GM21529 (cell line): ENCODE results near the gene OR2G2.

ENCODE experiments used
- ATAC-seq: cut with Tn5 transposase; IDR thresholded peaks from one replicate; pipeline ENCODE4 v1.9.1; 2021; ENCODE audit not compliant: unreplicated experiment

The OR2G2 gene, protein sequence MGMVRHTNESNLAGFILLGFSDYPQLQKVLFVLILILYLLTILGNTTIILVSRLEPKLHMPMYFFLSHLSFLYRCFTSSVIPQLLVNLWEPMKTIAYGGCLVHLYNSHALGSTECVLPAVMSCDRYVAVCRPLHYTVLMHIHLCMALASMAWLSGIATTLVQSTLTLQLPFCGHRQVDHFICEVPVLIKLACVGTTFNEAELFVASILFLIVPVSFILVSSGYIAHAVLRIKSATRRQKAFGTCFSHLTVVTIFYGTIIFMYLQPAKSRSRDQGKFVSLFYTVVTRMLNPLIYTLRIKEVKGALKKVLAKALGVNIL

GRCh38 chr1:247588060-247588459 is at the start of gene OR2G2:
TSS of gene OR2G2 (plus strand) at chr1:247588360. CDS start at chr1:247588360, 0 bp downstream.
- no peak for ATAC-seq

- ATAC-seq = no peak
These were observed 49.6 kb upstream of the OR2G2 start for GRCh38 chr1:247538561-247538960.

DNA sequence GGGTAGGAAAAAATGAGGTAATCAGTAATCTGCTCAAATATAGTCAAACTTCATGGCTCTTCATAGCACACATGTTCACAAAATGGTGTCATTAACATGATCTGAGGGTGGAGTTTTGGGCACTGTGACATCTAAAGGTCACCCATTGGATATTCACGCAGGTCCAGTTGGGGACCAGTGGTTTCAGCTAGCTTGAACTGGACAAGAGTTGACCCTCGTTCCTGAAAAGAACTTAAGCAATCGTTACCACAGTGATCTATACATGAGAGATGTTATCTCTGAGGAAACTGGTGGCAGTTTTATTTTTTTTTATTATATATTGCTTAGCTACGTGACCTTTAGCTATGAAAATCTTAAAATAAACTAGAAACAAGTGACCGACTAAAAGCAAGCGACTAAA is 48.9 kb upstream of the OR2G2 start:
- ATAC-seq = no peak

DNA sequence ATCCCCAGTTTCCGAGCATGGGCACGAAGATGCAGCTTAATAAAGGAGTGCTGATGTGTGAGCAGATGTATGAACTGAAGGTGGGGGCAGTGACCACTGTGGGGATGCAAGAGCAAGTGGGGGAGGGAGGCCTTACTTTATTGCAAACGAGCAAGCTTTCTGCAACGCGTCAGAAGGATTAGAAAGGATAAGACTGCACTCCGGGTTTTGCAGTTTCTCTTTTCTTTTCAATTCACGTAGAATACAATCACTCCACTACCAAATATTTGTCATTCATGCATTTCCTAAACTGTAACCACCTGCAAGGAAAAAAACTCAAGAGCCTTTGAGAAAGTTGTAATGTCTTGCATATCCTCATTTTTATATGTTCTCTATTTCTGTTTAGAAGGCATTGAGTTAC is 47.6 kb upstream of the OR2G2 start:
- ATAC-seq = no peak

DNA sequence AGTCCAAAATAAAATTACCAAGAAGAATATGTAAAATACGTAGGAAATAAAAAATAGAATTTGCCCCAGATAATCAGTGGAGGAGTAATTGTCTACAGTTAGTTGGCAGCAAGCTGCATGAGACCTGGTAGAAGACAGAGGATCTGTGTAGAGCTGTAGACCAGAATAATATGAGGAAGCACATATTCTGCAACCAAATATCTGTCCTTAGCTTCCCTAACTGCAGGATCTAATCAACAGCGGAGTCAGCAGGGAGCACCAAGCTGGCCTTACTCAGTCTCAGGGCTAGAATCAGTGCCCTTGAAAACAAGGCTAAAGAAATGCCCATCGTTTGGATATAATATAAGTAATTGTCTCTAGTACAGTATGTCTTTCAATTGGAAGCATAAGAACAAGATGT is 45.3 kb upstream of the OR2G2 start:
- ATAC-seq = no peak

DNA sequence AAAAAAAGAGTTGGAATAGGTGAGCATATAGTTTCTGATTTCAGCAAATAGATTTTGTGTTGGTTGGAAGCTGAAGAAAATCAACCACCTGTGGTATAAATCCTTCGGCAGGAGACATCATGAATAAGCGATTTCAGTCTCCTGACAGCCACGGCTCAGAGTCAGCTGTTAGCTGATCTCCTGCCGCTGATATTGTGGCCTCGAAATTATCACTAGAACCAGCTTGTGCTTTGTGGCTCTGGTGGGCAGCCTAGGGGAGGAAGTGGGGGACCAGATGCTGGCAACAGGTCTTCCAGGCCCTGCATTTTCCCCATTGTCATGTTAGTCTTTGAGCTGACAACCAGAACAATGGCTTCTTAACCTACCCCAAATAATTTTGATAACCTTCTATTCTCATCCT is 40.1 kb upstream of the OR2G2 start:
- ATAC-seq = no peak

- ATAC-seq = no peak
These were observed 39.4 kb upstream of the OR2G2 start, which contains the start of gene GCSAML for GRCh38 chr1:247548769-247549182. TSS of gene GCSAML (plus strand) at chr1:247549134. CDS start at chr1:247549192, 58 bp downstream.

GRCh38 chr1:247551721-247552120 is 36.4 kb upstream of the OR2G2 start:
- no peak for ATAC-seq

GRCh38 chr1:247552231-247552630 is 35.9 kb upstream of the OR2G2 start:
- no peak for ATAC-seq

- ATAC-seq = no peak
These were observed 30.1 kb upstream of the OR2G2 start for GRCh38 chr1:247557926-247558674.

- ATAC-seq = no peak
These were observed 26.4 kb upstream of the OR2G2 start for GRCh38 chr1:247561711-247562110.

GRCh38 chr1:247562198-247562597 is 26.0 kb upstream of the OR2G2 start:
- ATAC-seq = no peak

DNA sequence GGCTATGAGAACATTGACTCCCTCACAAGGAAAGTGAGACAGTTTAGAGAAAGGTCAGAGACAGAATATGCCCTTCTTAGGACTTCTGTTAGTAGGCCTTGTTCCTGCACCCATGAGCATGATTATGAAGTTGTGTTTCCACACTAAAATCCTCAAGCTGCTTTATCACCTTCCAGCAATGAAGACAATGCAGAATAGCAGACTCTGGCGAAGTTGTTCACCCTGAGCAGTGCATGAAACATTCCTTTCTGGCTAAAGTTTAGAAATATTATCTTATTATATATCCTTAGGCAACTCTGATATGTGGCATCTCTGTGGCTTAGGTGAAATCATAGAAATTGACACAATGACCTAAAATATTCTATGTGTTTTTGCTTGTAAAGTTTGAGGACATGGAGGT is 13.9 kb upstream of the OR2G2 start:
- no peak for ATAC-seq

- no peak for ATAC-seq
These were observed 13.5 kb upstream of the OR2G2 start for GRCh38 chr1:247574664-247575063.

- peak; percentile 70 for ATAC-seq
These were observed 11.6 kb upstream of the OR2G2 start for GRCh38 chr1:247576514-247576913.

- no peak for ATAC-seq
These were observed 9.2 kb upstream of the OR2G2 start for GRCh38 chr1:247578946-247579460.

GRCh38 chr1:247605286-247605685 is 17.1 kb downstream of the OR2G2 start, which contains the start of gene OR2G3:
TSS of gene OR2G3 (plus strand) at chr1:247605586. CDS start at chr1:247605586, 0 bp downstream.
- ATAC-seq = no peak

GRCh38 chr1:247613405-247613804 is 25.2 kb downstream of the OR2G2 start:
- ATAC-seq = no peak

- no peak for ATAC-seq
These were observed 26.5 kb downstream of the OR2G2 start for GRCh38 chr1:247614625-247615024.

DNA sequence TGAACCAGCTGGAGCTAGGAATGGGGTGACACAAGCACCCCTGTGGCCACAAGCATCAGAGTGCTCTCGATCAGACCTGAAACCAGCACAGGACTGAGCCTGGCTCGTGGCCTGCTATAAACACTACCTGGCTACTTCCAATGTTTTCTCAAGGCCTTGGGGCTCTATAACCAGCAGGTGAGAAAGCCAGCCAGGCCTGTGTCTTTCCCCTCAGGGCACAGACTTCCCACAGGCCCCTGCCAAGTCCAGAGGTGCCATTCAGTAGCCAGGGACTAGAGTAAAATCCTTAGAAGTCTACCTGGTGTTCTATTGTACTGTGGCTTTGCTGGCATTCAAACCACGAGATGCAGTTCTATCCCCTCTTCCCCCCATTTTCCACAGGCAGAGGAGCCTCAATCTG is 39.8 kb downstream of the OR2G2 start:
- ATAC-seq = no peak

DNA sequence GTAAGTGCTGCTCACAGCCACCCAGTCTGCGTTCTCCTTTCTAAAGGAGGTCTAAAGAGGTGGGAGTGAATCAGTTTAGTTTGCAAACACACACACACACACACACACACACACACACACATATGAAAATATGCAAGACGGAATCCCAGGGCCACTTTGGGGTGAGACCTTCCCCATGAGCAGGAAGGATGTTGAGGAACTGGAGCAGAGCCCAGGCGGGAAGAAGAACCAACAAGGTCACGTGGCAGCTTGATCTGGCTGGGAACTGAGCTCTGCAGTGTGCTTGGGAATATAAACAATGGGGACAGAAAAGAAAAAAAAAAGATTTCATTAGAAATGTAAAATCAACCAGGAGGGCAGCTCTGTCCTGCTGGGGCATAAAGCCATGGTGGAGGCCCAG is 49.9 kb downstream of the OR2G2 start:
- ATAC-seq = no peak

GRCh38 chr1:247638781-247639180 is 50.6 kb downstream of the OR2G2 start:
- no peak for ATAC-seq
